Stomach smooth muscle (tissue), 2 donors: ENCODE data around the gene KIF16B.

Experiments used
- H3K27ac ChIP-seq: one replicate; pipeline ENCODE4 v1.7.0; 2013; ENCODE audit warnings: mild to moderate bottlenecking, low read length, inconsistent platforms
- H3K27me3 ChIP-seq, 2 donors: one replicate each; pipeline ENCODE4 v1.7.0; 2013; ENCODE audit warnings: low read length in 2 of 2; ENCODE audit not compliant: insufficient read depth in 2 of 2, control insufficient read depth in 1 of 2
- H3K36me3 ChIP-seq, 2 donors: one replicate each; pipeline ENCODE4 v1.7.0; 2013; ENCODE audit warnings: low read length in 2 of 2; ENCODE audit not compliant: control insufficient read depth in 2 of 2, insufficient read depth in 2 of 2
- H3K4me1 ChIP-seq: one replicate; pipeline ENCODE4 v1.7.0; 2013; ENCODE audit warnings: low read length; ENCODE audit not compliant: control insufficient read depth, insufficient read depth
- H3K4me3 ChIP-seq, 2 donors: one replicate each; pipeline ENCODE4 v1.7.0; 2013; ENCODE audit warnings: low read length in 2 of 2
- H3K9ac ChIP-seq, 2 donors: one replicate each; pipeline ENCODE4 v1.7.0; 2013; ENCODE audit warnings: low read length in 2 of 2, mild to moderate bottlenecking in 1 of 2
- H3K9me3 ChIP-seq, 2 donors: one replicate each; pipeline ENCODE4 v1.7.0; 2013; ENCODE audit warnings: low read length in 2 of 2; ENCODE audit not compliant: control insufficient read depth in 2 of 2
- donor health status: healthy.
- donor health status: Pancreatic carcinoma.

KIF16B gene

GRCh38 chr20:16385891-16386290 is 187.4 kb downstream of the KIF16B start:
- H3K36me3 ChIP-seq, result peaks cover 5 to 16% of the 10 kb centered on the region in 2 donors
- no peak overlapping the region for H3K27ac ChIP-seq
- H3K4me1 ChIP-seq, result no peaks in the 10 kb centered on the region
- no peaks in the 10 kb centered on the region for H3K9me3 ChIP-seq
- no peaks in the 10 kb centered on the region for H3K27me3 ChIP-seq
- no peak overlapping the region for H3K9ac ChIP-seq
- no peak overlapping the region for H3K4me3 ChIP-seq

- no peak overlapping the region for H3K27ac ChIP-seq
- H3K4me1 ChIP-seq, result no peaks in the 10 kb centered on the region
- H3K36me3 ChIP-seq, result peaks cover 5 to 16% of the 10 kb centered on the region in 2 donors
- H3K9me3 ChIP-seq, result no peaks in the 10 kb centered on the region
- no peak overlapping the region for H3K4me3 ChIP-seq
- H3K27me3 ChIP-seq, result no peaks in the 10 kb centered on the region
- H3K9ac ChIP-seq, result no peak overlapping the region
Measured at GRCh38 chr20:16385462-16385861, 187.8 kb downstream of the KIF16B start.

GRCh38 chr20:16381444-16381843 is 191.8 kb downstream of the KIF16B start:
- H3K9ac ChIP-seq, result no peak overlapping the region
- no peak overlapping the region for H3K27ac ChIP-seq
- H3K36me3 ChIP-seq, result peaks cover 6 to 20% of the 10 kb centered on the region in 2 donors
- H3K27me3 ChIP-seq, result no peaks in the 10 kb centered on the region
- no peak overlapping the region for H3K4me3 ChIP-seq
- H3K4me1 ChIP-seq, result no peaks in the 10 kb centered on the region
- H3K9me3 ChIP-seq, result no peaks in the 10 kb centered on the region

- Histone ChIP-seq H3K36me3 (peaks cover 12 to 24% of the 10 kb centered on the region in 2 donors), H3K27me3 (no peaks in the 10 kb centered on the region), H3K27ac (no peak overlapping the region), H3K4me1 (no peaks in the 10 kb centered on the region), H3K9me3 (no peaks in the 10 kb centered on the region), H3K9ac (no peak overlapping the region), H3K4me3 (no peak overlapping the region)
Measured at GRCh38 chr20:16378712-16379370, 194.4 kb downstream of the KIF16B start.

- no peak overlapping the region for H3K27ac ChIP-seq
- no peak overlapping the region for H3K4me3 ChIP-seq
- H3K27me3 ChIP-seq, result no peaks in the 10 kb centered on the region
- peaks cover 12 to 28% of the 10 kb centered on the region in 2 donors for H3K36me3 ChIP-seq
- H3K9ac ChIP-seq, result no peak overlapping the region
- no peaks in the 10 kb centered on the region for H3K4me1 ChIP-seq
- H3K9me3 ChIP-seq, result no peaks in the 10 kb centered on the region
Measured at GRCh38 chr20:16378122-16378521, 195.1 kb downstream of the KIF16B start.

- Histone ChIP-seq H3K27me3 (no peaks in the 10 kb centered on the region), H3K4me1 (no peaks in the 10 kb centered on the region), H3K27ac (no peak overlapping the region), H3K36me3 (peaks cover 20 to 31% of the 10 kb centered on the region in 2 donors), H3K9ac (no peak overlapping the region), H3K4me3 (no peak overlapping the region), H3K9me3 (no peaks in the 10 kb centered on the region)
Measured at GRCh38 chr20:16369441-16369840, 203.8 kb downstream of the KIF16B start.

GRCh38 chr20:16368645-16369292 is 204.5 kb downstream of the KIF16B start:
- Histone ChIP-seq H3K9ac (no peak overlapping the region), H3K4me3 (no peak overlapping the region), H3K4me1 (no peaks in the 10 kb centered on the region), H3K9me3 (no peaks in the 10 kb centered on the region), H3K27me3 (no peaks in the 10 kb centered on the region), H3K27ac (no peak overlapping the region), H3K36me3 (peaks cover 18 to 24% of the 10 kb centered on the region in 2 donors)

GRCh38 chr20:16367948-16368560 is 205.2 kb downstream of the KIF16B start:
- Histone ChIP-seq H3K36me3 (peaks cover 21% of the 10 kb centered on the region in 2 donors), H3K27me3 (no peaks in the 10 kb centered on the region), H3K9me3 (no peaks in the 10 kb centered on the region), H3K4me3 (no peak overlapping the region), H3K9ac (no peak overlapping the region), H3K27ac (no peak overlapping the region), H3K4me1 (no peaks in the 10 kb centered on the region)

GRCh38 chr20:16366529-16366928 is 206.7 kb downstream of the KIF16B start:
- Histone ChIP-seq H3K36me3 (peaks cover 19 to 21% of the 10 kb centered on the region in 2 donors), H3K27me3 (no peaks in the 10 kb centered on the region)

GRCh38 chr20:16364320-16364687 is 208.9 kb downstream of the KIF16B start:
- Histone ChIP-seq H3K4me3 (no peak overlapping the region), H3K9me3 (no peaks in the 10 kb centered on the region), H3K27me3 (no peaks in the 10 kb centered on the region), H3K4me1 (no peaks in the 10 kb centered on the region), H3K36me3 (peaks cover 17 to 18% of the 10 kb centered on the region in 2 donors), H3K27ac (no peak overlapping the region), H3K9ac (no peak overlapping the region)

More at GRCh38 chr20:16366529-16366928, 206.7 kb downstream of the KIF16B start:
- Histone ChIP-seq H3K9me3 (no peaks in the 10 kb centered on the region), H3K4me3 (no peak overlapping the region), H3K27ac (no peak overlapping the region), H3K4me1 (no peaks in the 10 kb centered on the region), H3K9ac (no peak overlapping the region)
